HG03064 (cell line): ENCODE measurements around the gene PSMD8.
"Not testable (repeated sequence)": the region's sequence is repeated elsewhere in the genome, so short reads cannot be mapped to it uniquely, and the experiment has no call there.

Experiments
- ATAC-seq: cut with Tn5 transposase; IDR thresholded peaks from one replicate; pipeline ENCODE4 v1.9.1; 2021; ENCODE audit warnings: low read depth; ENCODE audit not compliant: unreplicated experiment

PSMD8 gene

GRCh38 chr19:38374332-38375097 lies at the start of gene PSMD8:
Gene PSMD8 (plus strand): TSS chr19:38374571. CDS start chr19:38374602, 31 bp downstream.
- ATAC-seq, result peak; percentile 95

- ATAC-seq, result no peak
Observed at GRCh38 chr19:38326591-38326990, 47.8 kb upstream of the PSMD8 start.

DNA sequence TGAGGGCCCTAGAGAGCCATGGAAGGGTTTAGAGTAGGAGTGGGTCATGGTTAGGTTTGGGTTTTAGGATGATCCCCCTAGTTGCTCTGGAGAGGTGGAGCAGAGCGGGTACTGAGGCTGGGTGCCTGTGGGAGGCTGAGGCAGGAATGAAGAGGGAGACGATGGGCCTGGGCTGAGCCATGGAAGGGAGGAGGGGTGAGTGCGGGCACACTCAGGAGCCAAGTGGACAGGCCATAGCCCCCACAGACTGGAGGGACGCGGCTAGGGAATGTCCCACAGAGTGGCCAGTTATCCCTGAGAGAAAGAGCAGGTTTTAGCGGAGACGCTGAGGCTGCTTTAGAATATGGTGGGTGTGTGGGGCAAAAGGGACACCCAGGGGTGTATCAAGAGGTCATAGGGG lies 44.7 kb upstream of the PSMD8 start:
- no peak for ATAC-seq

- ATAC-seq, result no peak
Observed at GRCh38 chr19:38331728-38332127, 42.6 kb upstream of the PSMD8 start.

GRCh38 chr19:38333245-38333644 lies 41.1 kb upstream of the PSMD8 start:
- no peak for ATAC-seq

DNA sequence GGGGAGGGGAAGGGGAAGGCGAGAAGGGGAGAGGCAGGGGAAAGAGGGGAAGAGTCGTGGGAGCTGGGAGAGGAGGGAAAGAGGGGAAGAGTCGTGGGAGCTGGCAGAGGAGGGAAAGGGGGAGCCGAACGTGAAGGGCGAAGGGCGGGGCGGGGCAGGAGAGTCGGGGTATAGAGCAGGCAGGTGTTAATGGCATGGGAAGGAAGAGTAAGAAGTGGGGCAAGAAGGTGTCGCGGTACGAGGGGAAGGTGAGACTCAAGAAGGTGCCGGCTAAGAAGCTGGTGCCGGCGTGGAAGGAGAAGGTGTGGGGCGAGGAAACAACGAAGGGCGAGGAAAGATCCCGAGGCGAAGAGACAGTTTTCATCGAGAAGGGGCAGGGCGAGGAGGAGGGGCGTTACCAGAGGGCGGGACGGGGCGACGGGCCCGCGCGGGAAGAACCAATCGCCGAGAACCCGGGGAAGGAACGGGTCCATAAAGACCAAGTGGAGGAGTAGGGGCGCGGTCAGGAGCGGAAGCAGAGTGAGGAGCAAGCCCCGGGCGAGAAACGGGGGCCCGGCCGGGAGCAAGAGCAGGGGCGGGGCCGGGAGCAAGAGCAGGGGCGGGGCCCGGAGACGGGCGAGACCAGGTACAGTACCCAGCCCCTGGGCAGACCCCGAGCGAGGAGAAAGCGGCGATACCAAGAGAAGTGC lies 38.3 kb upstream of the PSMD8 start:
- ATAC-seq, result peak; percentile 43

- ATAC-seq, result peak; percentile 53
Observed at GRCh38 chr19:38336638-38337359, 37.6 kb upstream of the PSMD8 start.

- ATAC-seq, result no peak
Observed at GRCh38 chr19:38337360-38337653, 37.1 kb upstream of the PSMD8 start.

DNA sequence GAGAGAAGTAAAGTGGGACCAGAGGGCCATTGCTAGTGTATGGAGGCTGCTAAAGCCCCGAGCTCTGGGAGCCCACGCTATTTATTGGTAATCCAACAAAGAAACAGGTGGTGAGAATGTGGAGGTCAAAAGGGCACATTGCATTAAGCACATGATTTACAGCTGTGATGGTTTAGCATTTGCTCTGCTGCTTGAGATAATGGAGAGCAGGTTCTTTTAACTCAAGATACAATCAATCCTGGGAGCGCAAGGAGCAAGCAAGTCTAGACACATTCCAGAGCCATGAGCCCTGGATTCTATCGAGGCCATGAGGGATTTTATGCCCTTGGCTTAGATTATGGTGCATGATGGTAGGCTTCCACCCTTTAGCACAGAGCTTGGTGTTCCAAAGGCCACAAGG lies 35.4 kb upstream of the PSMD8 start:
- not testable (repeated sequence) for ATAC-seq

GRCh38 chr19:38340927-38341326 lies 33.4 kb upstream of the PSMD8 start:
- ATAC-seq, result no peak

DNA sequence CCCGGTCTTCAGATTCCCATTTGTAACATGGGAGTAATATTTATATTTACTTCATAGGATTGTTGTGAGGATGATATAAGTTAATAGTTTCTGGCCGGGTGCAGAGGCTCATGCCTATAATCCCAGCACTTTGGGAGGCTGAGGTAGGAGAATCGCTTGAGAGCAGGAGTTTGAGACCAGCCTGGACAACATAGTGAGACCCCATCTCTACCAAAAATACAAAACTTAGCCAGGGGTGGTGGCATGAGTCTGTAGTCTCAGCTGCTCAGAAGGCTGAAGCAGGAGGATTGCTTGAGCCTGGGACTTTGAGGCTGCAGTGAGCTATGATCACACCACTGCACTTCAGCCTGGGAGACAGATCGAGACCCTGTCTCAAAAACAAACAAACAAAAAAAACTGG lies 27.5 kb upstream of the PSMD8 start:
- ATAC-seq, result no peak

- ATAC-seq, result no peak
Observed at GRCh38 chr19:38350883-38351282, 23.5 kb upstream of the PSMD8 start.

DNA sequence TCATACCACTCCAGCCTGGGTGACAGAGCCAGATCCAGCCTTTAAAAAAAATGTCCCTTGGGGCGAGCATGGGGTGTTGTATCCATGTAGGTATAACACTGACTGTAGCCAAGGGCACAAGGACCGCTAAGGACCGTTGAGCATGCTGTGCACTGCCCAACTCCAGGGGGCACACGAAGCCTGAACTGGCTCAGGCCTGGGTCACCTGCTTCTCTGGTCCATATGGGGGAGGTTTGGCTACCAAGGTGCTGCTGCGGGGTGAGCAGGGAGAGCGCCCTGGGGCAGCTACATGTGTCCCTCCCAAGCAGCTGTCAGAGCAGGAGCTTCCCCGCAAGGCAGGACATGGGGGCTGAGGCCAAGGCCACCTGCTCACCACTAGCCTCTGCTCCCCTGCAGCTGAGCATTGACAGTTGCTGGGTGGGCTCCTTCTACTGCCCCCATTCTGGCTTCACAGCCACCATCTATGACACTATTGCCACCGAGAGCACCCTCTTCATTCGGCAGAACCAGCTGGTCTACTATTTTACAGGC lies 22.4 kb upstream of the PSMD8 start:
- no peak for ATAC-seq

- ATAC-seq, result no peak
Observed at GRCh38 chr19:38352611-38353010, 21.8 kb upstream of the PSMD8 start.

DNA sequence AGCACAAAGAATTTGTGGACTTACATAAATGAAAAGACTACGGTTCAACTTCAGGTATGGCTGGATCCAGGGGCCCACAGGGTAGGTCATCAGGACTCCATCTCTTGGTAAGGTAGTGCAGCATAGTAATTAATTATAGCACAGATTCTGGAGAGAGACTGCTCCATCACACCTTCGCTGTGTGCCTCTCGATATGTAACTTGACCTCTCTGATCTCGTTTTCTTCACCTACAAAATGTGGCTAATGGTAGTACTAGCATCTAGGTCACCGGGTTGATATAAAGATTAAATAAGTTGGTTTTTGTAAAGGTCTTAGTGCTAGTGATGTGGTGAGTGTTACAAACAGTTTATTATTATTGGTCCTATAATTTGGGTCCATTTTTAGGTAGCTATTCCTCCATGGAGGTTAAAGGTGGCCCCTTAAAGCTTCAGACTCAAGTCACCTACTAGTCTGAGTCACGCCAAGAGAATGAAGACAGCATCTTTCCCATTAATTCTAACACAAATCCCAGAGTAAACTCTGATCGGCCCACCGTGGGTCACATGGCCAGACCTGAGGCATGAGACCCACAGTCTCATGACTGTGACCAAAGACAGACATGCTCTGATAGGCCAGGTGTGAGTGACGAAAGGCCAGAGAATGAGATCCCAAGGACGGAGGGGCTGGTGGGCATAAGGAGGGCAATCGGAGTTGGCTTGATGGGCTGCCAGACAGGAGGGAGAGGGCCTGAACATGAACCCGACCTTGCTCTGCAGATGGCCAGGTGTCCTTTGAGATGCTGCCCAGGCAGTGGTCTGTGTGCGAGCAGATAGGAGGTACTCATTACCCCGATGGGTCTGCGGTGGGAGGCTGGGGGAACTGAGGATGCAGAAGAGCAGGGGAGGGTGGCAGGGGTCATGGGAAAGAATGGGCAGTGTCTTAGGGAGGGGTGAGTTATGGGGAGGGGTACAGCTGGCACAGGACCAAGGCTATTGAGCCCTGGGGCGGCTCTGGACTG lies 18.3 kb upstream of the PSMD8 start:
- ATAC-seq, result no peak

DNA sequence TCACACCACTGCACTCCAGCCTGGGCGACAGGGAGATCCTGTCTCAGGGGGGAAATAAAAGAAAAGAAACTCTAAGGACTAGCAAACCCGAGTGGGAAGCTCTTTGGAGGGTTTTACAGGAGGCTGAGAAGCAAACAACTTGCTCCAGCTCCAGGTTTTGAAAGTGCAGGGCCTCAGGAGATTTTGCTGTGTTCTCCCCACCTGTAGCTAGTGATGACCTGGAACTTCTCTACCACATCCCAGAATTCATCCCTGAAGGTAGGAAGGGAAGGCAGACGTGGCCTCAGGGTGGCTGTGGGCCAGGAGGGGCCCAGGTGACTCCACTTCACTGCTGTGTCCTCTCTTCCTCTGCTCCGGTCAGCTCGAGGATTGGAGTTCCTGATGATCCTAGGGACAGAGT lies 16.3 kb upstream of the PSMD8 start:
- no peak for ATAC-seq

DNA sequence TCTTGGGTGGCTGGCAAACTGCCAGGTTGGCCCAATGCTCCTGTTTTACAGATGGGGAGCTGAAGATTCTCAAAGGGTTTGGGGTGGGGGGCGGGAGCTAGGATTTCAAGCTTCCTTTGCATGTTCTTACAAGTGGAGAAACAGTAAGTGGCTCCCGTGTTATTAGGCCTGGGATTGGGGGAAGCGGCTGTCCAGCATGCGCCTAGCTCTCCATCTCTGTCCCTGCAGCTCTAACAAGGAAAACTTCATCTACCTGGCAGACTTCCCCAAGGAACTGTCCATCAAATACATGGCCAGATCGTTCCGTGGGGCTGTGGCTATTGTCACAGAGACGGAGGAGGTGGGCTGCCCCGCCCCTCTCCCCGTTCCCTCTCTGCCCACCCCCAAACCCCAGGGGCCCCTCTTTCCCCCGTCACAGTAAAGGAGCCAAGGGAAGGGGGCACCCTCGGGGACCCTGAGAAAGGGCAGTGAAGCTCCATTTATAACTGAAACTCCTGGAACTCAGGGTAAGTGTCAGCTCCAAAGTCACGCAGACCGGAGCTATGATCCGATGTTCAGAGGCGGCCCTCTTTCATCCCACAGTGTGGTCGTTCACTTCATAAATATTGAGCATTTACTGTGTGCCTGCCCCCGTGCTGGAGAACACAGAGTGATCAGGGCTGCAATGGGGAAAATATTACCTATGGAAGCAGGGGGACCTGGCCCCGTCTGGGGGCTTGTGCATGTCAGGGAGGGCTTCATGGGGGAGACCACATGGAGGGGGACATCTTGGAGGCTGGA lies 14.9 kb upstream of the PSMD8 start:
- ATAC-seq, result no peak

DNA sequence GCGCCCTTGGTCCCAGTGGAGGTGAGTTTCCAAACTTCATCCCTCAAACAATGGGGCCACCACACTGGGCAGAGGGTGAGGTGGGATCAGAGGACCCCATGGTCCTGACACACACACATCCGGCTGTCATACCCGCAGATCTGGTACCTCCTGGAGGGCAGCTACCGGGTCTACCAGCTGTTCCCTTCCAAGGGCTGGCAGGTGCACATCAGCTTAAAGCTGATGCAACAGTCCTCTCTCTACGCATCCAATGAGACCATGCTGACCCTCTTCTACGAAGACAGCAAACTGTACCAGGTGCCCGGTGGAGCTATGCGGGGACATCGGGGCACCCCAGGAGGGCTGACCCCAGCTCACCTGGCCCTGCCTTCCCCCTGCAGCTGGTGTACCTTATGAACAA lies 14.0 kb upstream of the PSMD8 start:
- no peak for ATAC-seq

DNA sequence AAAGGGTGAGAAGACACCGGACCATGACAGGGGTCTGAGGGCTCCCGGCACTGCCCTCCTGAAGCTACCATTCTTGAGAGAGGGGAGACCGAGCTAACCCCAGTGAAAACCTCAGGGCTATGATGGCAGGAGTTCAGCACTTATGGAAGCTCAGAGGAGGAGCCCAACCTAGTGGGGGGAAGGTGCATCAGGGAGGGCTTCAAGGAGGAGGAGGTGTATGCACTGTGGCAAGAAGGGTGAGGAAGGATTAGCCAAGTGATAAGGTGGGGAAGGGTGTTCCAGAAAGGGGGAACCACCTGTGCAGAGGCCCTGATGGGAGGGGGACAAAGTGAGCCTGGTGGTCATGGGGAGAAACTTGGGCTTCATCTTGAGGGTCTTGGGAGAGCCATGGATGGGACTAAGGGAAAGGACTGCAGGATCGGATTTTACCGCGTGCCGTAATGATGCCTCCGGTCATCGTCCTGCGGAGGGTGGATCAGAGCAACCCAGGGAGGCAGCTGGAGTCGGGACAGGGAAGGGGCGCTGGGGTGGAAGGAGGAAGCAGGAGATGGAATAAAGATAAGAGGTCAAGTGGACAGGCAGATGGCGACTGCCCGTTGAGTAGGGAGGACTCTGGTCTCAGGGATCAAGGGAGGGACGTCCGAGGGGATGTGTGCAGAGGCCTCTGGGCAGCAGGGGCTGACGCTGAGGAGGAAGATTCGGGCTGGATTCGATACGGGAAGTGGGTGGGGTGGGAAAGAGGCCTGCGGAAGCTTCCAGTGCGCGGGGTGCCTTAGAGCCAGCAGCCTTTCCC lies 13.3 kb upstream of the PSMD8 start:
- ATAC-seq, result no peak
